ENCODE data around the gene FOXP1. TPM values are rescaled to one million over a fixed set of nuclear protein-coding genes. Genes with fewer than 3 reads are reported as not detected.

Gene FOXP1
- total RNA-seq, 1 experiment from 2014 or later: 2.9 TPM

GRCh38 chr3:71606582-71606981 is 23.1 kb upstream of the FOXP1 start:
- no peak overlapping the region for H3K4me3 ChIP-seq (ENCODE audit: low read depth in 2 of 2, low read length in 2 of 2)
- no peak for ATAC-seq
- no peaks in the 10 kb centered on the region for H3K36me3 ChIP-seq (ENCODE audit: control insufficient read depth, insufficient read depth, low read length)
- H3K27me3 ChIP-seq (ENCODE audit: control insufficient read depth, insufficient read depth, low read length): no peaks in the 10 kb centered on the region
- in situ Hi-C loops (cut with HindIII; ENCODE audit: low pct_unique_long_range_greater_than_20kb, low sequenced_read_pairs): no loop called here
- POLR2A ChIA-PET: no interaction called here
- H3K27ac ChIP-seq (ENCODE audit: low read length): no peak overlapping the region
- no peak for DNase-seq (ENCODE audit: low read depth, low spot score)
- TF ChIP-seq SIN3A (IDR thresholded peaks at IDR 0.05; ENCODE audit: borderline replicate concordance, insufficient read depth, low read depth, low read length): no peak
- intact Hi-C loops (cut with micrococcal nuclease; ENCODE audit: unreplicated experiment): no loop called here
- H3K9me3 ChIP-seq (ENCODE audit: control insufficient read depth, insufficient read depth, low read depth, low read length): no peaks in the 10 kb centered on the region
- CTCF ChIA-PET: no interaction called here
- no TSS peak for BruUV-seq (replicated peaks)
- H3K4me1 ChIP-seq (ENCODE audit: control insufficient read depth, insufficient read depth, low read length): no peaks in the 10 kb centered on the region

DNA sequence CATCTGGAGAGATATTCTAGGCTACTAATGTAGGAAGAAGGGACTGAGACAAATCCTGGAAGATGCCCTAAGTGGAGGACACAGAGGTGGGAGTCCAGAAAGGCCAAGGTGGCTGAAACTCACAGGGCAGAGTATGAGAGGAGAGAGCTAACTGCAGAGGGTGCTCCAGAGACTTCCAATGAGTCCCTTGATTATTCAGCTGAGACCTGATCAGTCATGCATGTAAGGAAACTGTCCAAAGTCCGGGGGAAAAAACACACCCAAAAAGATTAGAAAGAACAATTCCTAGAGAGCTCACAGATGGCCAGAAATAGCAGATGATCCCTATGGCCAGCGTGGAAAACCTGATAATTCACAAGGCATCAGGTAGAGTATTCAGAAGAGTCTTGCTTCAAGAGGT is 18.7 kb upstream of the FOXP1 start:
- BruUV-seq (replicated peaks): no TSS peak
- ATAC-seq (no peak), DNase-seq (ENCODE audit: low read depth, low spot score) (no peak)
- no peak overlapping the region for H3K27ac ChIP-seq (ENCODE audit: low read length)
- no peaks in the 10 kb centered on the region for H3K27me3 ChIP-seq (ENCODE audit: control insufficient read depth, insufficient read depth, low read length)
- intact Hi-C loops (cut with micrococcal nuclease; ENCODE audit: unreplicated experiment): no loop called here
- H3K9me3 ChIP-seq (ENCODE audit: control insufficient read depth, insufficient read depth, low read depth, low read length): no peaks in the 10 kb centered on the region
- H3K4me3 ChIP-seq (ENCODE audit: low read depth in 2 of 2, low read length in 2 of 2): no peak overlapping the region
- no peaks in the 10 kb centered on the region for H3K4me1 ChIP-seq (ENCODE audit: control insufficient read depth, insufficient read depth, low read length)
- H3K36me3 ChIP-seq (ENCODE audit: control insufficient read depth, insufficient read depth, low read length): no peaks in the 10 kb centered on the region
- POLR2A ChIA-PET: no interaction called here
- TF ChIP-seq TCF7L2 (IDR thresholded peaks at IDR 0.05; ENCODE audit: low read depth, low read length): no peak
- TF ChIP-seq SIN3A (IDR thresholded peaks at IDR 0.05; ENCODE audit: borderline replicate concordance, insufficient read depth, low read depth, low read length): no peak
- TF ChIP-seq POLR2AphosphoS5 (IDR thresholded peaks at IDR 0.05; ENCODE audit: low read depth, low read length): no peak
- TF ChIP-seq, protein P1, sequence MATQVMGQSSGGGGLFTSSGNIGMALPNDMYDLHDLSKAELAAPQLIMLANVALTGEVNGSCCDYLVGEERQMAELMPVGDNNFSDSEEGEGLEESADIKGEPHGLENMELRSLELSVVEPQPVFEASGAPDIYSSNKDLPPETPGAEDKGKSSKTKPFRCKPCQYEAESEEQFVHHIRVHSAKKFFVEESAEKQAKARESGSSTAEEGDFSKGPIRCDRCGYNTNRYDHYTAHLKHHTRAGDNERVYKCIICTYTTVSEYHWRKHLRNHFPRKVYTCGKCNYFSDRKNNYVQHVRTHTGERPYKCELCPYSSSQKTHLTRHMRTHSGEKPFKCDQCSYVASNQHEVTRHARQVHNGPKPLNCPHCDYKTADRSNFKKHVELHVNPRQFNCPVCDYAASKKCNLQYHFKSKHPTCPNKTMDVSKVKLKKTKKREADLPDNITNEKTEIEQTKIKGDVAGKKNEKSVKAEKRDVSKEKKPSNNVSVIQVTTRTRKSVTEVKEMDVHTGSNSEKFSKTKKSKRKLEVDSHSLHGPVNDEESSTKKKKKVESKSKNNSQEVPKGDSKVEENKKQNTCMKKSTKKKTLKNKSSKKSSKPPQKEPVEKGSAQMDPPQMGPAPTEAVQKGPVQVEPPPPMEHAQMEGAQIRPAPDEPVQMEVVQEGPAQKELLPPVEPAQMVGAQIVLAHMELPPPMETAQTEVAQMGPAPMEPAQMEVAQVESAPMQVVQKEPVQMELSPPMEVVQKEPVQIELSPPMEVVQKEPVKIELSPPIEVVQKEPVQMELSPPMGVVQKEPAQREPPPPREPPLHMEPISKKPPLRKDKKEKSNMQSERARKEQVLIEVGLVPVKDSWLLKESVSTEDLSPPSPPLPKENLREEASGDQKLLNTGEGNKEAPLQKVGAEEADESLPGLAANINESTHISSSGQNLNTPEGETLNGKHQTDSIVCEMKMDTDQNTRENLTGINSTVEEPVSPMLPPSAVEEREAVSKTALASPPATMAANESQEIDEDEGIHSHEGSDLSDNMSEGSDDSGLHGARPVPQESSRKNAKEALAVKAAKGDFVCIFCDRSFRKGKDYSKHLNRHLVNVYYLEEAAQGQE (IDR thresholded peaks at IDR 0.05; ENCODE audit: insufficient read depth in 1 of 2, low read depth in 2 of 2, low read length in 1 of 2): no peak
- no peak for TF ChIP-seq CTCF (IDR thresholded peaks at IDR 0.05)
- in situ Hi-C loops (cut with HindIII; ENCODE audit: low pct_unique_long_range_greater_than_20kb, low sequenced_read_pairs): no loop called here
- CTCF ChIA-PET: no interaction called here

DNA sequence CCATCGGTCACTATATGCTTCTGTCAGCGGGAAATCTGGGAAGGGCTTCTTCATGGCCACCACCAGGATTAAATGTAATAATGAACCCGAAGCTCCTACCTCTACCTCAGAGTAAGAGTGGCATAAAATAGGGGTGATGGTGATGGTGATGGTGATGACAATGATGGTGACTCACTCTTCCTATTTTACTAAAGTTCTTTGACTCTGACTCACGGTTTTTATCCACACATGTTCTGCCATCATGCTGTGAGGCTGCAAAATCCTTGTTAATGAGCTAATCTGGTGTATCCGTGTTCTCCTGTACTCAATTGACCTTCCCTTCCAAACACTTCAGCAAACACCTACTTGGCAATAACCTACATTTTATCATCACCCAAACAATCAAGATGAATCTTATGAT is 18.3 kb upstream of the FOXP1 start:
- in situ Hi-C loops (cut with HindIII; ENCODE audit: low pct_unique_long_range_greater_than_20kb, low sequenced_read_pairs): no loop called here
- no TSS peak for BruUV-seq (replicated peaks)
- no peaks in the 10 kb centered on the region for H3K9me3 ChIP-seq (ENCODE audit: control insufficient read depth, insufficient read depth, low read depth, low read length)

More for the DNA sequence above, 18.3 kb upstream of the FOXP1 start:
- TF ChIP-seq CTCF (IDR thresholded peaks at IDR 0.05) (no peak), POLR2AphosphoS5 (IDR thresholded peaks at IDR 0.05; ENCODE audit: low read depth, low read length) (no peak), SIN3A (IDR thresholded peaks at IDR 0.05; ENCODE audit: borderline replicate concordance, insufficient read depth, low read depth, low read length) (no peak), TCF7L2 (IDR thresholded peaks at IDR 0.05; ENCODE audit: low read depth, low read length) (no peak)
- TF ChIP-seq, protein P1 (IDR thresholded peaks at IDR 0.05; ENCODE audit: insufficient read depth in 1 of 2, low read depth in 2 of 2, low read length in 1 of 2): no peak
- POLR2A ChIA-PET: no interaction called here
- no peak for DNase-seq (ENCODE audit: low read depth, low spot score)
- Histone ChIP-seq H3K4me3 (ENCODE audit: low read depth in 2 of 2, low read length in 2 of 2) (no peak overlapping the region), H3K27me3 (ENCODE audit: control insufficient read depth, insufficient read depth, low read length) (no peaks in the 10 kb centered on the region), H3K27ac (ENCODE audit: low read length) (no peak overlapping the region), H3K4me1 (ENCODE audit: control insufficient read depth, insufficient read depth, low read length) (no peaks in the 10 kb centered on the region), H3K36me3 (ENCODE audit: control insufficient read depth, insufficient read depth, low read length) (no peaks in the 10 kb centered on the region)
- ATAC-seq: no peak
- CTCF ChIA-PET: no interaction called here
- intact Hi-C loops (cut with micrococcal nuclease; ENCODE audit: unreplicated experiment): no loop called here

Data from Panc1 (cell line).